ENCODE results near the gene TMEM53.

- TF ChIP-seq POLR2A (IDR thresholded peaks at IDR 0.05) (no peak), CTCF (IDR thresholded peaks at IDR 0.05) (no peak)
Observed at GRCh38 chr1:44670751-44671640, 3.3 kb downstream of the TMEM53 start.
